NCI-H2107 treated with DMSO at 0.1 percent for 48 hours (cell line): ENCODE data around the gene ITPR1.

Experiments used
- DNase-seq: peaks from one replicate; lab custom pipeline; 2025; ENCODE audit not compliant: unreplicated experiment; lab: John Stamatoyannopoulos, UW

The ITPR1 gene

DNA sequence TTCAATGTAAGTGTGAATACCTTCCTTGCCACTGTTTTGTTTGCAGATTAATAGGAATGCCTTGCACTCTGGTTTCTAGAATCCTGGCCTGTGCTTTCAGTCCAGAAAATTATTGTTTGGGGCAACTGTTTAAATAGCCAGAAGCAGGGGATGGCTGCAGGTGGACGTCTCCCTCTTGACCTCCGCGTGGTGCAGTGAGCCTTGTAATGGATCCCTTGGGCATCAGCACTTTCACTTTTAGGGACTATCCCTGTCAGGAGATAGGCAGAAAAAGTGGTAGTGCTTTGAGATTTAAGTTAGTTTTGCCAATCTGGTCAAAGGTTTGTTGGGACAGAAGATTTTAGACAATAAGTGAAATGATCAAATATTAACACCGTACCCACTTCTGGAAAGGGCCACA, 307.4 kb downstream of the ITPR1 start:
- DNase-seq = no peak

- DNase-seq = no peak
Measured at GRCh38 chr3:4801892-4802291, 308.7 kb downstream of the ITPR1 start.

GRCh38 chr3:4802903-4803302, 309.8 kb downstream of the ITPR1 start:
- DNase-seq = no peak

DNA sequence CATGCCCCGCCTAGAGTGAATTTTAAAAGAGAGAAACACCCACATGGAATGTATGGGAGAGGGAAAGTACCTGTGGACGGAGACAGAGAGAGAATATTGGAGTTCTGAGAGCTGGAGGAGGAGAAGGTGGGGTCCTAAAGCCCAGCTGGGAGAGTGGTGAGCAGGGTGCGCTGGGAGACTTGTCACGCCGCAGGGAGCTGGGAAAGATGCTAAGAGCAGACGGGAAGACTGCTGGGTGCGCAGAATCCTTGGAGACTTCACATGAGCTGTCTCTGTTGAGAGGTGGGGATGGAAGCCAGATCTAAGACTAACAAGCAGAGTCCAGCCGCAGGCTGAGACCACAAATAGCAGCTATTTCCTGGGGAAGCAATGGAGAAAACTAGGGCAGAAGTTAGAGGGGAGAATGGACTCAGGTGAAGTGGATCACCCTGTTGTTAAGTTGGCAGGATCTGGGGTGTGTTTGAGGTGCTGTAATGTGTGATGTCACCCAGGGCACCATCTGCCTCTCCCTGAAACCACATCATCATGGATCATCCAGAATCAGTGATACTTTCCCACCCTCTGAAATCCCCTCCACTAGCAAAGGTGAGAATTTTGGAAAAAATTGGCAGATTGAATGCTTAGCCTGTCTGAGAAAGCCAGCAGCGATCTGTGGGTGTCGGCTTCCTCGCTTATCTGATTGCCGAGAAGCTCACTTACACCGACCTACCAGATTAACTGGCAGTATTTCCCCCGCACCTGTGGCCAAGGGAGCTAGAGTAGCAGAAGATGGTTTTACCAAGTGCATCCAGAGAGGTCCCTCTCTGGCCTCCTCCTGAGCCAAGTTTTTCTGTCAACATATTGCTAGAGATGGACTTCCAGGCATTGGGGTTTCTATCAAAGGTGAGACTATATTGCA, 311.3 kb downstream of the ITPR1 start:
- DNase-seq = no peak

DNA sequence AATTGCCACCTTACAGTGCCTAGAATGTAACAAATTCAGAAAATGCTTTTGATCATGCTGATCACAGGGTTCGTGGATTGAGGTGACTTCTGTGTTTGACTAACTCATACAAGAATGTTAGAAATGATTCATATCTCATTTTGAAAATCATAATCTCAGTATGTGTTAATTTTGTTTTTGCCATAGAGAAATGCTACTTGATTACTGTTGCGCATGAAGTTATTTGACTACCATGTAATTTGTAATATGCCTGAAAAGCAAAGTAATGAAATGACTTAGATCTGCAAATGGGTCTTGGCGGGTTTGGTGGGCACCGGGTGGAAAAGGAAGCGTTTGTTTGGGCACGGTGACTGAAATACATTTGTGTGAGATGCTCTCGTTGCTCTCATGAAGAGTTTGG, 312.5 kb downstream of the ITPR1 start:
- no peak for DNase-seq

- no peak for DNase-seq
Measured at GRCh38 chr3:4806535-4807108, 313.5 kb downstream of the ITPR1 start.

GRCh38 chr3:4807381-4808280, 314.5 kb downstream of the ITPR1 start:
- no peak for DNase-seq

DNA sequence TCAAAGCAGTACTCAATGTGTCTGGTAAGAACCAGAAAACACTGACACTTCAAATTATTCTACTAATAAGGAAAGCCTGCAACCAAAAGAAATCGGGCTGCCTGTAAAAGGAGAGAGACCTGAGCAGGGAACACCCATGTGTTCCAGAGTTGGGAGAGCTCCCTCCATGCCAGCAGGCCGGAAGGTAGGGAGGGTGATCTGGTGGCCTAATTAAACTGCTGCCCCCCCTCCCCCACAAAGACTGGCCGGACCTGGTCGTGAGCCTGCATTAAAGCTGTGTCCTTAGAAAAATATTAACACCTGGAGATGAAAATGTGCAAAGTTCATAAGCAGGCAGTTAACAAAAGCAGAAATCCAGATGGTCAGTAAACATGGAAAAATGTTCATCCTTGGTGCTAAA, 315.5 kb downstream of the ITPR1 start:
- no peak for DNase-seq

DNA sequence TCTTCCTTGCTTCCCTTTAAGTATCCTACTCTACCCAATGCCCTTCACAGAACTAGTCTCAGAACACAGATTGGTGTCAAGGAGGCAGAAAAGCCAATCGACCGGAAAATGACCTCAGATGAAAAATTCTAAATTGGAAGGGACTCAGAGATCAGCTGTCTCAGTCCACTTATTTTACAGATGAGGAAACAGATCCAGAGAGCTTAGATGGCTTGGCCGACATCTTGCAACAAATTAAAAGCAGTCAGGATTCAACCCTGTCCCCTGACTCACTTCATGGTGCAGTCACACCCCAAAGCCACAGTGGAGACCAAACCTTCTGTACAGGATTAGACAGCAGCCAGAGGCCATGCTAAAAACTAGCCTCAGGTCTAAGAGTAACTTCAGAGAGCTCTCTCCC, 316.8 kb downstream of the ITPR1 start:
- DNase-seq = no peak

DNA sequence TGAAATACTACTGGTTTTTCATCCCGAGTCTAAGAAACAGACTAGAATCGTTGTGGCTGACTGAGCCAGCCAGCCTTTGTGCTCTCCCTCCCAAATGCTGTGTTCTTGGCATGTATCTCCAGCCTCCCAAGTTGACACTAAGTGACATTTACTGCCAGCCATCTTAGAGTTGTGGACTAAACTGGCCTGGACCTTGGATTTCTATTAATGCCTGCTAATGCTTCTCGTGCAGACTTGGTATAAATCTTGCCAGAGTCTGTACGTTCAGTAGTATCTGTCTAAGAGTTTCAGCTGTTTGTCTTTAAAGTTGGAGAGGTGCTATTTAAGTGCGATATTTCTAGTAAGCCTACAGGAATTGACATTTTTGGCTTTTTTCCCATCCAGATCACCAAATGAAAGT, 319.4 kb downstream of the ITPR1 start:
- no peak for DNase-seq

DNA sequence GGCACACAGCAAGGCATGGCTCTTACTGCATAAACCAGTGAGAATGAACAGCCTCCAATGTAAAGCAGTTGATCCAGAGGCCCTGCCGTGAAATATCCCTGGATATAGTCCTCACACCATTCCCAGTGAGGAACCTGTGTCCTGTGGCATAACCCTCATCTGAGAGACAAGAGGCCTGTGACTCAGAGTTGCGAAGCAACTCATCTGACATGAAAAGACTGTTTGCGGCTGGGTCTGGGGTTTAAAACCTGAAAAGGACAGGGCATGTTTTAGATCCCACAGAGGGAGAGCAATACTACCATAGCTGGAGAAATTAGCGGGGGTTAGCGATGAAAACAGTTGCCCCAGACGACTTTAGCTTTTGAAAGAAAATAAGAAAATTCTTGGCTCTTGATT, 320.8 kb downstream of the ITPR1 start:
- DNase-seq = no peak

GRCh38 chr3:4814305-4814903, 321.3 kb downstream of the ITPR1 start:
- no peak for DNase-seq

DNA sequence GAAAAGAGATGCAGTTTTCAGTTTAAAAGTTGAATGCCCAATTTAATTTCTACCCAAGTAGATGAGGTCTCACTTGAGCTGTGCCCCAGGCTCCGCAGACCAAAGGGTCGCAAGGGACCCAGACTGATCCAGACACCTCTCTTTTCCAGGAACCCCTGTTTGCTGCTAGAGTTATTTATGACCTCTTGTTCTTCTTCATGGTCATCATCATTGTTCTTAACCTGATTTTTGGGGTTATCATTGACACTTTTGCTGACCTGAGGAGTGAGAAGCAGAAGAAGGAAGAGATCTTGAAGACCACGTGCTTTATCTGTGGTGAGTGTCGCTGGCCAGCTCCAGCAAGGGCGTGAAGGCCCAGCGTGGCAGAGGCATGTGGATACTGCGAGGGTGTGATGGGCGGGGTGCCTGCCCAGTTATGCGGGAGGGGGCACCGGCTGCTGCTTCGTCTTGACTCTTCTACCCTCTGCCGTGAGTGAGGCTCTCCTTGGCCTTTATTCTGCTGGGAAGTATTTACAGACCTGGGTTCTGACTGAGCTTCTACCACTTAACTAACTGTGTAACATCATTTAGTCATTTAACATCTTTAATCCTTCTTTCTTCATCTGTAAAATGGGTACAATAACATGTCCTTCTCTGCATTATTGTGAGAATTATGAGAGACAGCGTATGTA, 321.9 kb downstream of the ITPR1 start:
- DNase-seq = no peak

GRCh38 chr3:4816306-4816705, 323.2 kb downstream of the ITPR1 start:
- no peak for DNase-seq

DNA sequence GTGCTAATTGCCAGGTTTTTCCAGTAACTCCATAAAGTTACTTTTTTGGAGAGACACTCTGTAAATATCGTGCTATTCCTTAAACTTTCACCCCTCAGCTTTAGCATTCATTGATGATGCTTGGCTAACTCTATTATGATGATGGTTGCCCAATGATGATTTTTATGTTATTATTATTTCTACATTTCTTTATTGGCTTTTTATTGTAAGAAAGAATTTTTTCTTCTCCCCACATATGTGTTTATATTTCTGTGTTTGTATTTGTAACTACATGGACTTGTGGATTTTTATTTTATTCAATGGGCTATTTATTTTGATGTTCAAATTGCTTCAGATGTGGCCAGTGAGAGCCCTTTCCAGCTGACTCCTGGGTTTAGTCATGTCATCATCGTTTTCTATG, 323.6 kb downstream of the ITPR1 start:
- DNase-seq = no peak

DNA sequence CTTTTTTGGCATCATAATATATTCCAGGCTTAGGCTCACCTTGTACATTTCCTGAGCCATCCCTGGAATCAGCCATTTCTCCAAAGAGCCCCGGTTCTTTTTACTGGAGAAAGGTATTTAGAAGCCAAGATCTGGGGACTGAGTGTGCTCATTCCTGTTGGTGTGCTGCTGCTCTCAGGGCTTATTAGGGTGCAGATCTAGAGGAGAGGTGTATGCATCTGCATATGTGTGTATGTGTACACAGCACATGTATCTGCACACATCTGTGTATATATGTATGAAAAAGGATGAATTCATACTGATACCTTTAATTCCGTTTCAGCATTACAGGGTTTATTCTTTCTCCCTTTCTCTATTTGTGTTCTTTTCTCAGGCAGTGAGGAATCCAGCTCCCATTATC, 324.0 kb downstream of the ITPR1 start:
- DNase-seq = no peak

GRCh38 chr3:4818164-4818563, 325.0 kb downstream of the ITPR1 start:
- no peak for DNase-seq

- no peak for DNase-seq
Measured at GRCh38 chr3:4818986-4819693, 326.0 kb downstream of the ITPR1 start.

DNA sequence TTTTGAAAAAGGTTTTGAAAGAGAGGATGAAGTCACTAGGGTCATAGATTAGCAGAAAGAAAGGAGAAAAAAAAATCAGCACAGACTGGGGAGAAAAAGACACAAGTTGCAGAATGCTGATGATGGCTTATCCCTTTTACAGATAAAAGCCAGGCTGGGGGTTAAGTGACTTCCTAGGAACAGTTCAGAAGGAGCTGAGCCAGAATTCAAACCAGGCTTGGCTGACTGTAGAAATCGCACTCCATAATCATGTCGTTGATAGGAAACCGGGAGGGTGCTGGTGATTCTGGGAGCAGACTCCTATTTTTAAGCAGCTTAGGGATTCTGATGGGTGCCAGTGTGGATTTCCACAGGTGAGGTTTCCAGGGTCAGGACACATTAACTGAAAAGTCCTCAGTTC, 326.6 kb downstream of the ITPR1 start:
- DNase-seq = no peak
